GM23338 (cell line): ENCODE results near the gene ERO1B. TPM values are rescaled to one million over a fixed set of nuclear protein-coding genes. Genes with fewer than 3 reads are reported as not detected.
A peak's percentile ranks its signal among the peaks of the same experiment; 100 is the strongest.

ENCODE experiments used
- ATAC-seq: fragments of 200-7000 bp; cut with Tn5 transposase; 3 replicates; pipeline ENCODE4 v1.9.1; 2020
- DNase-seq: peaks from one replicate; pipeline ENCODE4 v3.0.0-alpha.2; 2015; ENCODE audit warnings: low spot score
- H2AFZ ChIP-seq: fragments of 200-600 bp; sonication (generic); 2 replicates; pipeline ENCODE4 v1.8.0; 2016; ENCODE audit warnings: antibody characterized with exemption, mild to moderate bottlenecking, moderate library complexity
- H3F3A ChIP-seq: fragments of 200-600 bp; sonication (generic); replicated peaks from 2 replicates; pipeline ENCODE4 v1.8.0; 2017; ENCODE audit warnings: antibody characterized with exemption, mixed run types, low read depth
- H3K27ac ChIP-seq: fragments of 200-600 bp; sonication (generic); 2 replicates; pipeline ENCODE4 v1.6.1; 2016; ENCODE audit warnings: low read depth
- H3K27me3 ChIP-seq: fragments of 200-600 bp; sonication (generic); 2 replicates; pipeline ENCODE4 v1.8.0; 2016; ENCODE audit warnings: mild to moderate bottlenecking, mixed run types, moderate library complexity; ENCODE audit not compliant: insufficient read depth
- H3K36me3 ChIP-seq: fragments of 200-600 bp; sonication (generic); 2 replicates; pipeline ENCODE4 v1.8.0; 2016; ENCODE audit warnings: mild to moderate bottlenecking; ENCODE audit not compliant: insufficient read depth
- H3K4me1 ChIP-seq: fragments of 200-600 bp; sonication (generic); 2 replicates; pipeline ENCODE4 v1.8.0; 2016; ENCODE audit warnings: mild to moderate bottlenecking, moderate library complexity; ENCODE audit not compliant: insufficient read depth
- H3K4me2 ChIP-seq: fragments of 200-600 bp; sonication (generic); 2 replicates; pipeline ENCODE4 v1.7.1; 2017; ENCODE audit warnings: mixed run types
- H3K4me3 ChIP-seq: fragments of 200-600 bp; sonication (generic); 2 replicates; pipeline ENCODE4 v1.6.1; 2016; ENCODE audit warnings: mixed run types
- H3K79me2 ChIP-seq: fragments of 200-600 bp; sonication (generic); replicated peaks from 2 replicates; pipeline ENCODE4 v1.8.0; 2017; ENCODE audit warnings: mild to moderate bottlenecking; ENCODE audit not compliant: insufficient read depth
- H3K9me2 ChIP-seq: fragments of 200-600 bp; sonication (generic); 2 replicates; pipeline ENCODE4 v1.8.0; 2017; ENCODE audit not compliant: insufficient read depth
- H4K20me1 ChIP-seq: fragments of 200-600 bp; sonication (generic); replicated peaks from 2 replicates; pipeline ENCODE4 v1.8.0; 2017; ENCODE audit warnings: mild to moderate bottlenecking; ENCODE audit not compliant: insufficient read depth
- H3K27ac Mint-ChIP-seq: 2 replicates; pipeline ENCODE4 v1.8.0; 2020; ENCODE audit warnings: inconsistent platforms, mild to moderate bottlenecking, moderate library complexity, mixed read lengths
- H3K27me3 Mint-ChIP-seq: 3 replicates; pipeline ENCODE4 v1.8.0; 2022; ENCODE audit warnings: low read depth, mild to moderate bottlenecking, moderate library complexity, mixed read lengths, inconsistent platforms; ENCODE audit not compliant: insufficient read depth, poor library complexity
- H3K36me3 Mint-ChIP-seq: 3 replicates; pipeline ENCODE4 v1.8.0; 2021; ENCODE audit warnings: low read depth, mild to moderate bottlenecking, inconsistent platforms, moderate library complexity, mixed read lengths
- H3K4me1 Mint-ChIP-seq: 3 replicates; pipeline ENCODE4 v1.8.0; 2020; ENCODE audit warnings: mild to moderate bottlenecking, inconsistent platforms, mixed read lengths
- H3K4me3 Mint-ChIP-seq: 3 replicates; pipeline ENCODE4 v1.8.0; 2021; ENCODE audit warnings: moderate library complexity, mild to moderate bottlenecking, inconsistent platforms, mixed read lengths
- H3K9me3 Mint-ChIP-seq: 3 replicates; pipeline ENCODE4 v1.8.0; 2020; ENCODE audit warnings: moderate library complexity, mild to moderate bottlenecking, inconsistent platforms, mixed read lengths
- CREB1 ChIP-seq: fragments of 250-450 bp; sonication (Bioruptor Pico); IDR thresholded peaks from 2 replicates; pipeline ENCODE4 v1.5.0; 2020; ENCODE audit warnings: low read depth, mild to moderate bottlenecking, moderate library complexity
- ETS1 ChIP-seq: IDR thresholded peaks from 2 replicates; pipeline ENCODE4 v1.6.1; 2016; ENCODE audit warnings: antibody characterized with exemption
- EZH2 ChIP-seq: fragments of 200-600 bp; sonication (generic); IDR thresholded peaks from one replicate; pipeline ENCODE4 v1.8.0; 2017; ENCODE audit warnings: antibody characterized with exemption, mild to moderate bottlenecking, low read depth; ENCODE audit not compliant: unreplicated experiment
- EZH2phosphoT487 ChIP-seq: fragments of 200-600 bp; sonication (generic); IDR thresholded peaks from one replicate; pipeline ENCODE4 v1.8.1; 2018; ENCODE audit warnings: antibody characterized with exemption; ENCODE audit not compliant: unreplicated experiment
- JUNB ChIP-seq: IDR thresholded peaks from one replicate; pipeline ENCODE4 v1.6.1; 2016; ENCODE audit warnings: antibody characterized with exemption; ENCODE audit not compliant: unreplicated experiment
- NANOG ChIP-seq: IDR thresholded peaks from 2 replicates; pipeline ENCODE4 v1.6.1; 2016; ENCODE audit warnings: antibody characterized with exemption, borderline replicate concordance
- POLR2AphosphoS5 ChIP-seq: IDR thresholded peaks from 2 replicates; pipeline ENCODE4 v1.6.1; 2016; ENCODE audit warnings: antibody characterized with exemption, low read depth
- STAT1 ChIP-seq: IDR thresholded peaks from one replicate; pipeline ENCODE4 v1.6.1; 2016; ENCODE audit warnings: antibody characterized with exemption; ENCODE audit not compliant: unreplicated experiment
- ZNF114 ChIP-seq: fragments of 250-450 bp; sonication (Bioruptor Pico); IDR thresholded peaks from 2 replicates; pipeline ENCODE4 v1.5.0; 2020; ENCODE audit warnings: mild to moderate bottlenecking, moderate library complexity
- ZNF331 ChIP-seq: fragments of 250-450 bp; sonication (Bioruptor Pico); IDR thresholded peaks from 2 replicates; pipeline ENCODE4 v1.5.0; 2020; ENCODE audit warnings: low read depth, mild to moderate bottlenecking, moderate library complexity
- polyA plus RNA-seq: library from polyadenylated mRNA; unstranded; fragments of >200 nt; fragmentation: Nextera tagmentation; extraction: Ambion mirVana; gene quantifications from 2 replicates; pipeline ENCODE4 v1.2.1, GENCODE V29; 2016
- total RNA-seq: library from RNA; depleted of rRNA; stranded (reverse); fragments of >200 nt; shearing (Covaris generic); gene quantifications from 2 replicates; pipeline ENCODE4 v1.2.3, GENCODE V29; 2014
- TF ChIP-seq, protein P1 (sequence below): IDR thresholded peaks from one replicate; pipeline ENCODE4 v1.6.1; 2018; ENCODE audit warnings: antibody characterized with exemption; ENCODE audit not compliant: unreplicated experiment
- TF ChIP-seq, protein P2 (sequence below): fragments of 250-450 bp; sonication (Bioruptor Pico); IDR thresholded peaks from 2 replicates; pipeline ENCODE4 v1.5.0; 2020; ENCODE audit warnings: mild to moderate bottlenecking, moderate library complexity
- TF ChIP-seq, protein P3 (sequence below), 2 experiments: fragments of 200-600 bp in 1 of 2; sonication (generic) in 1 of 2; conservative IDR thresholded peaks; 2 replicates each; pipeline versions ENCODE4 v1.5.1 to v1.6.1; 2016 to 2017; ENCODE audit warnings: antibody characterized with exemption in 2 of 2, low read depth in 2 of 2, mild to moderate bottlenecking in 2 of 2, moderate library complexity in 1 of 2

Gene ERO1B
- total and polyA plus RNA-seq, 2 experiments from 2014 or later: 2.4 to 3.6 TPM

GRCh38 chr1:236207121-236207520 is 74.6 kb downstream of the ERO1B start:
- no peak for DNase-seq
- Mint-ChIP-seq H3K27me3 (no peaks in the 10 kb centered on the region), H3K4me3 (no peak overlapping the region), H3K4me1 (peaks cover 13% of the 10 kb centered on the region), H3K27ac (peak overlapping the region; percentile 43), H3K36me3 (peaks cover 16% of the 10 kb centered on the region), H3K9me3 (peaks cover 14% of the 10 kb centered on the region; the same call in 2 of the 3 replicates)
- H3F3A ChIP-seq: no peaks in the 10 kb centered on the region
- ATAC-seq: no peak
- H3K27me3 ChIP-seq: no peaks in the 10 kb centered on the region
- no peak overlapping the region for H3K27ac ChIP-seq
- no peaks in the 10 kb centered on the region for H4K20me1 ChIP-seq
- peaks cover 5% of the 10 kb centered on the region; the same call in 1 of the 2 replicates for H3K4me1 ChIP-seq
- H3K36me3 ChIP-seq: no peaks in the 10 kb centered on the region
- H3K79me2 ChIP-seq: no peaks in the 10 kb centered on the region
- H3K4me2 ChIP-seq: no peak overlapping the region
- TF ChIP-seq, protein P1, sequence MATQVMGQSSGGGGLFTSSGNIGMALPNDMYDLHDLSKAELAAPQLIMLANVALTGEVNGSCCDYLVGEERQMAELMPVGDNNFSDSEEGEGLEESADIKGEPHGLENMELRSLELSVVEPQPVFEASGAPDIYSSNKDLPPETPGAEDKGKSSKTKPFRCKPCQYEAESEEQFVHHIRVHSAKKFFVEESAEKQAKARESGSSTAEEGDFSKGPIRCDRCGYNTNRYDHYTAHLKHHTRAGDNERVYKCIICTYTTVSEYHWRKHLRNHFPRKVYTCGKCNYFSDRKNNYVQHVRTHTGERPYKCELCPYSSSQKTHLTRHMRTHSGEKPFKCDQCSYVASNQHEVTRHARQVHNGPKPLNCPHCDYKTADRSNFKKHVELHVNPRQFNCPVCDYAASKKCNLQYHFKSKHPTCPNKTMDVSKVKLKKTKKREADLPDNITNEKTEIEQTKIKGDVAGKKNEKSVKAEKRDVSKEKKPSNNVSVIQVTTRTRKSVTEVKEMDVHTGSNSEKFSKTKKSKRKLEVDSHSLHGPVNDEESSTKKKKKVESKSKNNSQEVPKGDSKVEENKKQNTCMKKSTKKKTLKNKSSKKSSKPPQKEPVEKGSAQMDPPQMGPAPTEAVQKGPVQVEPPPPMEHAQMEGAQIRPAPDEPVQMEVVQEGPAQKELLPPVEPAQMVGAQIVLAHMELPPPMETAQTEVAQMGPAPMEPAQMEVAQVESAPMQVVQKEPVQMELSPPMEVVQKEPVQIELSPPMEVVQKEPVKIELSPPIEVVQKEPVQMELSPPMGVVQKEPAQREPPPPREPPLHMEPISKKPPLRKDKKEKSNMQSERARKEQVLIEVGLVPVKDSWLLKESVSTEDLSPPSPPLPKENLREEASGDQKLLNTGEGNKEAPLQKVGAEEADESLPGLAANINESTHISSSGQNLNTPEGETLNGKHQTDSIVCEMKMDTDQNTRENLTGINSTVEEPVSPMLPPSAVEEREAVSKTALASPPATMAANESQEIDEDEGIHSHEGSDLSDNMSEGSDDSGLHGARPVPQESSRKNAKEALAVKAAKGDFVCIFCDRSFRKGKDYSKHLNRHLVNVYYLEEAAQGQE: no peak
- TF ChIP-seq, protein P2, sequence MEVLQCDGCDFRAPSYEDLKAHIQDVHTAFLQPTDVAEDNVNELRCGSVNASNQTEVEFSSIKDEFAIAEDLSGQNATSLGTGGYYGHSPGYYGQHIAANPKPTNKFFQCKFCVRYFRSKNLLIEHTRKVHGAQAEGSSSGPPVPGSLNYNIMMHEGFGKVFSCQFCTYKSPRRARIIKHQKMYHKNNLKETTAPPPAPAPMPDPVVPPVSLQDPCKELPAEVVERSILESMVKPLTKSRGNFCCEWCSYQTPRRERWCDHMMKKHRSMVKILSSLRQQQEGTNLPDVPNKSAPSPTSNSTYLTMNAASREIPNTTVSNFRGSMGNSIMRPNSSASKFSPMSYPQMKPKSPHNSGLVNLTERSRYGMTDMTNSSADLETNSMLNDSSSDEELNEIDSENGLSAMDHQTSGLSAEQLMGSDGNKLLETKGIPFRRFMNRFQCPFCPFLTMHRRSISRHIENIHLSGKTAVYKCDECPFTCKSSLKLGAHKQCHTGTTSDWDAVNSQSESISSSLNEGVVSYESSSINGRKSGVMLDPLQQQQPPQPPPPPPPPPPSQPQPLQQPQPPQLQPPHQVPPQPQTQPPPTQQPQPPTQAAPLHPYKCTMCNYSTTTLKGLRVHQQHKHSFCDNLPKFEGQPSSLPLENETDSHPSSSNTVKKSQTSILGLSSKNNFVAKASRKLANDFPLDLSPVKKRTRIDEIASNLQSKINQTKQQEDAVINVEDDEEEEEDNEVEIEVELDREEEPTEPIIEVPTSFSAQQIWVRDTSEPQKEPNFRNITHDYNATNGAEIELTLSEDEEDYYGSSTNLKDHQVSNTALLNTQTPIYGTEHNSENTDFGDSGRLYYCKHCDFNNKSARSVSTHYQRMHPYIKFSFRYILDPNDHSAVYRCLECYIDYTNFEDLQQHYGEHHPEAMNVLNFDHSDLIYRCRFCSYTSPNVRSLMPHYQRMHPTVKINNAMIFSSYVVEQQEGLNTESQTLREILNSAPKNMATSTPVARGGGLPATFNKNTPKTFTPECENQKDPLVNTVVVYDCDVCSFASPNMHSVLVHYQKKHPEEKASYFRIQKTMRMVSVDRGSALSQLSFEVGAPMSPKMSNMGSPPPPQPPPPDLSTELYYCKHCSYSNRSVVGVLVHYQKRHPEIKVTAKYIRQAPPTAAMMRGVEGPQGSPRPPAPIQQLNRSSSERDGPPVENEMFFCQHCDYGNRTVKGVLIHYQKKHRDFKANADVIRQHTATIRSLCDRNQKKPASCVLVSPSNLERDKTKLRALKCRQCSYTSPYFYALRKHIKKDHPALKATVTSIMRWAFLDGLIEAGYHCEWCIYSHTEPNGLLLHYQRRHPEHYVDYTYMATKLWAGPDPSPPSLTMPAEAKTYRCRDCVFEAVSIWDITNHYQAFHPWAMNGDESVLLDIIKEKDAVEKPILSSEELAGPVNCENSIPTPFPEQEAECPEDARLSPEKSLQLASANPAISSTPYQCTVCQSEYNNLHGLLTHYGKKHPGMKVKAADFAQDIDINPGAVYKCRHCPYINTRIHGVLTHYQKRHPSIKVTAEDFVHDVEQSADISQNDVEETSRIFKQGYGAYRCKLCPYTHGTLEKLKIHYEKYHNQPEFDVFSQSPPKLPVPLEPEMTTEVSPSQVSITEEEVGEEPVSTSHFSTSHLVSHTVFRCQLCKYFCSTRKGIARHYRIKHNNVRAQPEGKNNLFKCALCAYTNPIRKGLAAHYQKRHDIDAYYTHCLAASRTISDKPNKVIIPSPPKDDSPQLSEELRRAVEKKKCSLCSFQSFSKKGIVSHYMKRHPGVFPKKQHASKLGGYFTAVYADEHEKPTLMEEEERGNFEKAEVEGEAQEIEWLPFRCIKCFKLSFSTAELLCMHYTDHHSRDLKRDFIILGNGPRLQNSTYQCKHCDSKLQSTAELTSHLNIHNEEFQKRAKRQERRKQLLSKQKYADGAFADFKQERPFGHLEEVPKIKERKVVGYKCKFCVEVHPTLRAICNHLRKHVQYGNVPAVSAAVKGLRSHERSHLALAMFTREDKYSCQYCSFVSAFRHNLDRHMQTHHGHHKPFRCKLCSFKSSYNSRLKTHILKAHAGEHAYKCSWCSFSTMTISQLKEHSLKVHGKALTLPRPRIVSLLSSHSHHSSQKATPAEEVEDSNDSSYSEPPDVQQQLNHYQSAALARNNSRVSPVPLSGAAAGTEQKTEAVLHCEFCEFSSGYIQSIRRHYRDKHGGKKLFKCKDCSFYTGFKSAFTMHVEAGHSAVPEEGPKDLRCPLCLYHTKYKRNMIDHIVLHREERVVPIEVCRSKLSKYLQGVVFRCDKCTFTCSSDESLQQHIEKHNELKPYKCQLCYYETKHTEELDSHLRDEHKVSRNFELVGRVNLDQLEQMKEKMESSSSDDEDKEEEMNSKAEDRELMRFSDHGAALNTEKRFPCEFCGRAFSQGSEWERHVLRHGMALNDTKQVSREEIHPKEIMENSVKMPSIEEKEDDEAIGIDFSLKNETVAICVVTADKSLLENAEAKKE (CRISPR knock-in tag): no peak
- TF ChIP-seq ZNF331 (CRISPR knock-in tag) (no peak), NANOG (no peak), EZH2 (no peak), JUNB (no peak), CREB1 (CRISPR knock-in tag) (no peak), STAT1 (no peak), ZNF114 (CRISPR knock-in tag) (no peak), EZH2phosphoT487 (no peak), POLR2AphosphoS5 (no peak), ETS1 (no peak)
- TF ChIP-seq, protein P3, sequence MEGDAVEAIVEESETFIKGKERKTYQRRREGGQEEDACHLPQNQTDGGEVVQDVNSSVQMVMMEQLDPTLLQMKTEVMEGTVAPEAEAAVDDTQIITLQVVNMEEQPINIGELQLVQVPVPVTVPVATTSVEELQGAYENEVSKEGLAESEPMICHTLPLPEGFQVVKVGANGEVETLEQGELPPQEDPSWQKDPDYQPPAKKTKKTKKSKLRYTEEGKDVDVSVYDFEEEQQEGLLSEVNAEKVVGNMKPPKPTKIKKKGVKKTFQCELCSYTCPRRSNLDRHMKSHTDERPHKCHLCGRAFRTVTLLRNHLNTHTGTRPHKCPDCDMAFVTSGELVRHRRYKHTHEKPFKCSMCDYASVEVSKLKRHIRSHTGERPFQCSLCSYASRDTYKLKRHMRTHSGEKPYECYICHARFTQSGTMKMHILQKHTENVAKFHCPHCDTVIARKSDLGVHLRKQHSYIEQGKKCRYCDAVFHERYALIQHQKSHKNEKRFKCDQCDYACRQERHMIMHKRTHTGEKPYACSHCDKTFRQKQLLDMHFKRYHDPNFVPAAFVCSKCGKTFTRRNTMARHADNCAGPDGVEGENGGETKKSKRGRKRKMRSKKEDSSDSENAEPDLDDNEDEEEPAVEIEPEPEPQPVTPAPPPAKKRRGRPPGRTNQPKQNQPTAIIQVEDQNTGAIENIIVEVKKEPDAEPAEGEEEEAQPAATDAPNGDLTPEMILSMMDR (conservative IDR thresholded peaks at IDR 0.05; ENCODE audit: low read depth in 2 of 2): no peak
- no peaks in the 10 kb centered on the region for H3K9me2 ChIP-seq
- H3K4me3 ChIP-seq: no peak overlapping the region
- no peak overlapping the region for H2AFZ ChIP-seq
